Stimulated activated CD8-positive, alpha-beta memory T cell treated with anti-CD3 and anti-CD28 coated beads, Interleukin-4, amount 100 ng/mL, for 24 hours (primary cell): ENCODE data around the gene KIF3A.
"Not testable (repeated sequence)": the region's sequence is repeated elsewhere in the genome, so short reads cannot be mapped to it uniquely, and the experiment has no call there.

Source experiments
- DNase-seq: peaks from one replicate; pipeline ENCODE4 v3.0.0-alpha.2; 2020; ENCODE audit warnings: low read depth

The KIF3A gene

GRCh38 chr5:132718544-132719312, 18.6 kb downstream of the KIF3A start:
- no peak for DNase-seq

DNA sequence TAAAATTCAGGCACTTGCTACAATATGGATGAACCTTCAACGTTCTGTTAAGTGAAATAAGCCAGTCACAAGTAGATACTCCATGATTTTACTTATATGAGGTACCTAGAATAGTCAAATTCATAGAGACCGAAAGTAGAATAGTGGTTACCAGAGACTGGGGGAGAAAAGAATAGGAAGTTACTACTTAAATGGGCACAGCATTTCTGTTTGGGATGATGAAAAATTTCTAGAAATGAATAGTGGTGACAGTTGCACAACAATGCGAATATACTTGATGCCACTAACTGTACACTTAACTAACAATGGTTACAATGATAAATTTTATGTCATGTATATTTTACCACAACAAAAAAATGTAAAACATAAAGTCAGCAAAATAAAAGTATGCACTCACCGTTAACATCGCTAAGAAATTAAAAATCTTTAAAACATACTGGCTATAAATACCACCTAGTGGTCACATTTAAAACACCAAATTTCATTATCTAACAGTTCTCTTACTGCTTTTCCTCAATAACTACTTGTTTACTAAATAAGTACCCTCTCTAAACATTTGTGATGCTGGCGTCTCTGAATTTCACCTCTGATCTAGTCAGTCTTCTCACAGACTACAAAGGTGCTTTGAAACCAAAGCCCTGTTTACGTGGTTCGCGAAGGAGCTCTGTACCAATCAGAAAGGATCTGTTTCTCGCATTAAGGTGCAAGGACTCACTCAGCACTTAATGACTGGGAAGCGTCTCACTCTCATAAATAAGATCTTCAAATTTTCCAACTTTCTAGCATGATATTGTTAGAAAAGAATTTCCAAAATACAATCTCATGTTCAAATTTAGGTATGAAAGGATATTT, 22.7 kb downstream of the KIF3A start:
- no peak for DNase-seq

DNA sequence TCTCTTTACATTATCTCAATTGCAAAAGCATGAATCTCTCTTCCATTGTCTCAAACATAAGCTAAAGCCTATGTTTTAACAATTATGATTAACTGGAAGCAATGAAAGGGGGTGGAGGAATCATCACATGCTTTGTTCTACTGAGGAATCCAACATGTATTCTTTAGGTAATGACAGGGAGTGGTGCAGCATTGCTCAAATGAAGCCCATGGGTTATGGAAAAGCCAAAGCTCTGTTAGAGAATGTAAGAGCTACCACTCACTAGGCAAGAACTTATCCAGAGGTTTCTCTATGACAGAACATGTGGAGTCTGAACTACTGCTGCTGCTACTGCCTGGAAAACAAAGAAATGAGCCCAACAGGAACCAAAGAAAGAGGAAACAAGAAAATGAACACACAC, 28.7 kb downstream of the KIF3A start:
- DNase-seq = no peak

DNA sequence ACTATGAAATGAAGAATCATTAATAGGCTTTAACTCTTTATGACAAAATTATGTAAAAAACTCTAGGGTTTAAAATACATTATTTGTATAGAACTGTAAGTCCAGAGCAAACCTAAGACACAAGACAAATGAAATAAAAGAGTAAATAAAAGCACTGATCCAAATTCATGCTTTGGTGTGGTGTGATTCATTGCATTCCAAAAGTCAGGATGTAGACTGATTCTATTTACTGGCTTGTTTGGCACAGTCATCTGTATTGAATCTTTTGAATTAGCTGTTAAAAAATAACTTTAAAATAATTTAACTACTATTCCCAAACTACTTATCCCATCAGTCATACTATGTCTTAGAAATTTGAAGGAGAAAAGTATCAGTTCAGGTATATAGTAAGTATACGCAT, 32.5 kb downstream of the KIF3A start:
- DNase-seq = no peak

GRCh38 chr5:132695956-132696355, 41.4 kb downstream of the KIF3A start:
- no peak for DNase-seq

DNA sequence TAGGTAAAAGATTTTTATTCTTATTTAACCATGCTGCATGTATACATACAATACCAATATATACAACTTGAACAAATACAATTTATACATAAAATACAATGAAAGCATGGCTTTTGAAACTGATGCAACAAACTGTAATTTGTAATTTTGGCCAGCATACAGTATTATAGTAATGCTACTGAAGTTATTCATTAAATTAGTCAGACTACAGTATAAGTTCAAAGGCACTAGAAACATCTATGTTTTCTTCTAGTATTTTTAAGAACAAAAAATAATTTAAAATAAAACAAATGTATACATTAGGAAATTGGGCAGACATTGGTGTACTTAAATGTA, 44.7 kb downstream of the KIF3A start:
- no peak for DNase-seq

- not testable (repeated sequence) for DNase-seq
Observed at GRCh38 chr5:132691755-132692631, 45.4 kb downstream of the KIF3A start.

DNA sequence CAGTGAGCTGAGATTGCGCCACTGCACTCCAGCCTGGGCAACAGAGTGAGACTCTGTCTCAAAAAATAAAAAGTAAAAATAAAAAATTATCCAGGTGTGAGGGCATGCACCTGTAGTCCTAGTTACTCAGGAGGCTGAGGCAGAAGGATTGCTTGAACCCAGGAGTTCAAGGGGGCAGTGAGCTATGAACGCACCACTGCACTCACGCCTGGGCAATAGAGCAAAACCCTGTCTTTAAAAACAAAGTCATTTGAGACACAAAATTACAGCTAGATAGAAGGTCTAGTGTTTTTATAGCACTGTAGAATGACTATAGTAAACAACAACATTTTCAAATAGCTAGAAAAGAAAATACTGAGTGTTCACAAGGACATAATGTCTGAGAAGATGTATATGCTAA, 47.2 kb downstream of the KIF3A start:
- DNase-seq = no peak

DNA sequence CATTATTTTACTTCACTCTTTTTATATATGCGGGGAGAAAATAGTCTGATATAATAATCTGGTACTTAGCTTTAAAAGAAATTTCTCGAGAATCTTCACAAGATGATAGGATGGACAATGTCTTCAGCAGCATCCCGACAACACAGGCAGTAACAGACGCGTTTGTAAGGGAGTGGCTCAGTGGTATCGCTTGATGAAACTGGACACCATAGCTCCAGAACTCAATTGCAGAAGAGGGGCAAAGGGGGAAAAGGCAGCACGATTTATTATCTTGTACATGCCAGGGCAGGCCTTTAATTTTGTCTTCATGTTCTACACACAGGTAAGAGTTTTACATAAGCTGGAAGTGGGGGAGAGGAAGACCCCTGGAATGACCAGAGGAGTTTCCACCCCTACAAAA, 47.8 kb downstream of the KIF3A start:
- DNase-seq = no peak

DNA sequence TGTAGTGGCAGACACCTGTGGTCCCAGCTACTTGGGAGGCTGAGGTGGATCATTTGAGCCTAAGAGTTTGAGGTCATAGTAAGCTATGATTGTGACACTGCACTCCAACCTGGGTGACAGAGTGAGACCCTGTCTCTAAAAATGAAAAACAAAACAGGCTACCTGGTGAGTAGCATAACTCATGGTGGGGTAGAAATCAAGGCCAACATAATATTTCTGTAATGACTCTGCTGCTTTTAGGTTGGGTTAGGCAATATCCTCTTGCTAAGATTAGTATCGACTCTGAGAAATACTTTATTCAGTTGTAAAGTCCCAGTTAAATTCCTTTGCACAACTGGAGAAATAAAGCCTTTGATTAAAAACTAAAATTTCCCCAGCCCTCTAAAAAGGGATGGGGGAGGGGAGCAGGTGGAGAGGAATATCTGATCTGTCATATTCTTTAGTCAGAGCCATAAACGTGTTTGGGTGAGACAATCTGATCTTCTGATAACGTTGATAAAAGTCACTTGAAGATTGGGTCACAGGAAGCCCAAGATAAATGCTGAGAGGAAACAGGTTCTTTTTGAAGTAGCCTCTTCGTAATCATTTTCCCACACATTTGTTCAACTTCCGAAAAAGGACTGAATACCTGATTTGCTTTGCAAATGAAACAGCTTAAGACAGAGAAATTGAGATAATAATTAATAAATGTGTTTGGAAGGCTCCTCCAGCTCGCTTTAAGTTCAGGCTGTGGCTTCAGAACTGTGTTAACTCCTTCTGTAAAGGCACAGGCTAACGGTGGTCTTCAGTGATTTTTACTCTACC, 48.6 kb downstream of the KIF3A start:
- DNase-seq = no peak

DNA sequence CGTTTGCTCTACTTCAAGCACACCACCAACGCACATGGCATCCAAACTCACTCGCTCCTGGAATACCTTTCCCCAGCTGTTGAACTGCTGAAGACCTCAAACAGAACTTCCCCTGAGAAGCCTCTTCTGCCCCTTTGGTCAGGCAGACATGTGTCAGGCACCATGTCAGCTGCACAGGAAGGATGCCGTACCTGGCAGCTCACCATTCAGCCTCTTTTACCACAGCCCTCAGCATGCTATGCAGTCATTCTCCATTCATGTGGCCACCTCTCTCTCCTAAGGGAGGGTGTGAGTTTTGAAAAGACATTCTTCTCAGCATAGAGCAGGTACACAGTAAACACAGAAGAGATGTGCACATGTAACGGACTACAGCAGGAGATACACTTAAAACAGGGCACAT, 49.4 kb downstream of the KIF3A start:
- no peak for DNase-seq

DNA sequence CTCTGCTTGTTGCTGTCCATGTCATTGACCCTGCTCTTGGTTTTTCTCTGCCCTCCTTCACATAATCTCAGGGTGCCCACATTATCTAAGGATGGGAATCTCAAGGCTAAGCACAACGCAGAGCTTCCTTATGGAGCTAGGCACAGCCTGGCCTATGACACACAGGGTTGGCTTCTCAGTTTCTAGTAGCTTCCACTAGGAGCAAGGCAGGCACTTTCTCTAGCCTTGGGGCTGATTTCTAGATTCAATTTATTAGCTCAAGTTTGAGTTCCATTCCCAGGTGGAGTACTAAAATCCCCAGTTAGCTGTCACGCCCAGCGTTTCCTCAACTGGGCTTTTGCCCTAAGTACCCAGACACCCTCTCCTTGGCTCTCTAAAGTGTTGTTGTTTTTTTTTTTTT, 51.2 kb downstream of the KIF3A start:
- no peak for DNase-seq

DNA sequence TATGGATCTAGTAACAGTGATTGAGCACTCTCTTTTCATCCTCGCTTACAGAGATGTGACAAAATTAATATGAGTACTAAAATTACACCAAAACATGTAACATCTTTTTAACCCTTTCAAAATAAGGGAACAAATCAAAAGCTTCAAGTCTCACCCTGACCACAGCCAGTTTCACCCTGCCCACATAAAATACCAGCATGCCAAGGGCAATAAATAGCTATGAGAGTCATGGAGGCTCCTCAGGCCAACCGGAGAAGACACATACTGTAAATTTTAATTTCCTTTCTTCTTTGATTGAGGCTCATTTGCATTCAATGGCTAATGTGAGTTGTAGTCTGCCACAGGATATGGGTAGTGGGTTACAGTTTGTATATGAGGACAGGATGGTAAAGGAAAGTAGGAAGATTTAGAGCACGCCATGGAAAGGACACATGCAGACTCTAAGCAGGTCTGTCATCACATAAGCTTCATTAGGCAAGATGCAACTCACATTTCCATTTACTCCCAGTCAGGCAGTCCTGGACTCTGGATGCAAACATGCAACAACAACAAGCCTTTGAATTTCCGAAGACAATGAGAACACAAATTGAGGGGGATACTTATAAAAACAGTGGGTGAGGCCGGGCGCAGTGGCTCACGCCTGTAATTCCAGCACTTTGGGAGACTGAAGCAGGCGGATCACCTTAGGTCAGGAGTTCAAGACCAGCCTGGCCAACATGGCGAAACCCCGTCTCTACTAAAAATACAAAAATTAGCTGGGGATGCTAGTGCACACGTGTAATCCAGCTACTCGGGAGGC, 52.2 kb downstream of the KIF3A start:
- no peak for DNase-seq

- DNase-seq = no peak
Observed at GRCh38 chr5:132684491-132684890, 52.9 kb downstream of the KIF3A start.

DNA sequence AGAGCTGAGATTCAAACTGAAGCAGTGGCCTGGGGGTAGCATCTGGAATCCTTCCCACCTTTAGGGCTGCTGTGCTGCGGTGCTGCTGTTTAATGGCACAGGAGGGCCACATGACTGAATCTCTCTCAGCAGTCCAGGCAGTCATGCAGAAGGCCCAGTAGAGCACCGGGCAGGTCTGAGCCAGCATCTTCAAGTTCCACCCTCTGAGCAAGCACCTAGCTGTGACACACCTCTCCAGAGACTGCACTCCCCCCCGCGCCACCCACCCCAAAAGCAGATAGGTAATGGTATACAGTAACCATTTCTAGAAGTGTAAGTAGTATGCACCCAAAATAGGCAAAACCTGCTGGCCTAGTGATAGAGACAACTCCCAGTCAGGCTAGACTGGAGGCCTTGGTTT, 55.4 kb downstream of the KIF3A start:
- DNase-seq = no peak

- DNase-seq = no peak
Observed at GRCh38 chr5:132681476-132681831, 55.9 kb downstream of the KIF3A start.

- DNase-seq = no peak
Observed at GRCh38 chr5:132680780-132681475, 56.4 kb downstream of the KIF3A start.

- no peak for DNase-seq
Observed at GRCh38 chr5:132679717-132680380, 57.5 kb downstream of the KIF3A start.

GRCh38 chr5:132679166-132679565, 58.2 kb downstream of the KIF3A start:
- no peak for DNase-seq

DNA sequence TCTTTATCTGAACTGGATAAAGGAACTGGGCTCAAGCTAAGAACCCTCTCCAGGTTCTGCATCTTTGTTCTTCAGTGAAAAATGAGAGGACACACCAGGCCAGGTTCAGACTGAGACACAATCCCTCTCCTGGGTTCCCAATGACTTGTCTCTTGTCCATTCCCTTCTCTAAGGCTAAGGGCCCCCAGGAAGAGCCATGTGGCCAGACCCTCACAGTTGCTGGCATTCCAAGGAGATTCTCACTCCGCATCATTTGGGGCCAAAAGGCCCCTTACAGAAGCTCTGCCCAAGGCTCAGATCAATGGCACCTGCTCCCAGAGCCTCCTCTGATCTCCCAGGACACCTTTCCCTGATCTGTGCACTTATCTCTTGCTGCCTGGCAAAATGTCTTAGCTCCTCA, 58.6 kb downstream of the KIF3A start:
- DNase-seq = no peak
